K562 (cell line): ENCODE results near the gene HARS2. TPM values are rescaled to one million over a fixed set of nuclear protein-coding genes. Genes with fewer than 3 reads are reported as not detected.

Experiments
- ARID1B ChIP-seq: fragments of 450-650 bp; IDR thresholded peaks from 2 replicates; pipeline ENCODE4 v1.6.1; 2016; ENCODE audit warnings: antibody characterized with exemption, mild to moderate bottlenecking, inconsistent platforms
- ASH1L ChIP-seq: fragments of 450-650 bp; IDR thresholded peaks from 2 replicates; pipeline ENCODE4 v1.6.1; 2018; ENCODE audit warnings: borderline replicate concordance, mild to moderate bottlenecking, low read depth; ENCODE audit not compliant: partially characterized antibody
- DEAF1 ChIP-seq: fragments of 450-650 bp; formaldehyde crosslinking; IDR thresholded peaks from 2 replicates; pipeline ENCODE4 v1.4.0; 2020; ENCODE audit warnings: mild to moderate bottlenecking, moderate library complexity
- ERF ChIP-seq: fragments of 450-650 bp; formaldehyde crosslinking; IDR thresholded peaks from 2 replicates; pipeline ENCODE4 v1.4.0; 2020; ENCODE audit warnings: mild to moderate bottlenecking, mixed read lengths
- ESRRB ChIP-seq: fragments of 250-450 bp; sonication (Bioruptor Pico); IDR thresholded peaks from 2 replicates; pipeline ENCODE4 v1.5.0; 2020; ENCODE audit warnings: mild to moderate bottlenecking, moderate library complexity, borderline replicate concordance
- FOXM1 ChIP-seq, 2 experiments: fragments of 450-650 bp in 1 of 2; sonication (generic) in 1 of 2; formaldehyde crosslinking in 1 of 2; IDR thresholded peaks; 2 replicates each; pipeline versions ENCODE4 v1.6.1 to v1.9.0; 2017 to 2022; ENCODE audit warnings: low read depth in 2 of 2, mild to moderate bottlenecking in 2 of 2, missing genetic modification reagents in 1 of 2, moderate library complexity in 1 of 2
- GMEB1 ChIP-seq: fragments of 250-450 bp; sonication (Bioruptor Pico); IDR thresholded peaks from 2 replicates; pipeline ENCODE4 v1.4.0; 2020; ENCODE audit warnings: mild to moderate bottlenecking
- HEY1 ChIP-seq: fragments of 250-450 bp; sonication (Bioruptor Pico); IDR thresholded peaks from 2 replicates; pipeline ENCODE4 v1.5.0; 2020; ENCODE audit warnings: mild to moderate bottlenecking, moderate library complexity, borderline replicate concordance
- HNRNPL ChIP-seq: fragments of 200-400 bp; formaldehyde crosslinking; IDR thresholded peaks from 2 replicates; pipeline ENCODE4 v1.6.1; 2017; ENCODE audit warnings: low read depth, mild to moderate bottlenecking, low read length
- IRF2 ChIP-seq: sonication (generic); formaldehyde crosslinking; IDR thresholded peaks from 2 replicates; pipeline ENCODE4 v1.8.1; 2022; ENCODE audit warnings: mild to moderate bottlenecking, missing genetic modification reagents
- NFIC ChIP-seq: fragments of 450-650 bp; IDR thresholded peaks from 2 replicates; pipeline ENCODE4 v1.6.1; 2017; ENCODE audit warnings: mild to moderate bottlenecking, inconsistent platforms
- PCBP2 ChIP-seq: fragments of 200-400 bp; formaldehyde crosslinking; IDR thresholded peaks from 2 replicates; pipeline ENCODE4 v1.6.1; 2018; ENCODE audit warnings: low read length, low read depth, mild to moderate bottlenecking, moderate library complexity; ENCODE audit not compliant: poor library complexity, severe bottlenecking
- PHF8 ChIP-seq: fragments of 200-600 bp; sonication (generic); IDR thresholded peaks from 2 replicates; pipeline ENCODE4 v1.6.1; 2012; ENCODE audit warnings: mixed run types, mild to moderate bottlenecking, inconsistent platforms, low read length, moderate library complexity, borderline replicate concordance
- RBM14 ChIP-seq: fragments of 200-400 bp; formaldehyde crosslinking; IDR thresholded peaks from 2 replicates; pipeline ENCODE4 v1.6.1; 2018; ENCODE audit warnings: low read depth, mild to moderate bottlenecking, low read length, moderate library complexity, borderline replicate concordance; ENCODE audit not compliant: insufficient read depth
- RBM22 ChIP-seq: fragments of 200-400 bp; formaldehyde crosslinking; IDR thresholded peaks from 2 replicates; pipeline ENCODE4 v1.6.1; 2018; ENCODE audit warnings: low read length, low read depth; ENCODE audit not compliant: poor library complexity, severe bottlenecking
- RBM39 ChIP-seq: fragments of 200-400 bp; formaldehyde crosslinking; optimal IDR thresholded peaks from 2 replicates; pipeline ENCODE3; 2018; ENCODE audit warnings: low read depth, low read length
- SRF ChIP-seq, 2 experiments: fragments of 250-450, 450-650 bp in 1 of 2; sonication (Bioruptor Pico) in 1 of 2; sonication (generic) in 1 of 2; formaldehyde crosslinking; IDR thresholded peaks; 2 replicates each; pipeline versions ENCODE4 v1.5.0 to v1.5.1; 2020 to 2022; ENCODE audit warnings: mild to moderate bottlenecking in 1 of 2, missing genetic modification reagents in 1 of 2
- THRA ChIP-seq: fragments of 450-650 bp; IDR thresholded peaks from 2 replicates; pipeline ENCODE4 v1.6.1; 2017; ENCODE audit warnings: mild to moderate bottlenecking, moderate library complexity
- ZNF253 ChIP-seq: fragments of 250-450 bp; sonication (Bioruptor Pico); conservative IDR thresholded peaks from 2 replicates; pipeline ENCODE4 v1.6.1; 2021; ENCODE audit warnings: mild to moderate bottlenecking
- ZNF3 ChIP-seq: fragments of 250-450 bp; sonication (Bioruptor Pico); IDR thresholded peaks from 2 replicates; pipeline ENCODE4 v1.5.0; 2021; ENCODE audit warnings: mild to moderate bottlenecking, moderate library complexity
- ZNF354B ChIP-seq: fragments of 250-450 bp; sonication (Bioruptor Pico); IDR thresholded peaks from 2 replicates; pipeline ENCODE4 v1.4.0; 2020
- ZNF384 ChIP-seq: IDR thresholded peaks from 2 replicates; pipeline ENCODE4 v1.6.1; 2012; ENCODE audit warnings: low read depth, low read length, improper control_type of control experiment
- ZNF395 ChIP-seq: fragments of 200-800 bp; sonication (Bioruptor generic); IDR thresholded peaks from 2 replicates; pipeline ENCODE4 v1.6.1; 2017; ENCODE audit warnings: missing genetic modification characterization, missing compliant biosample characterization
- ZNF696 ChIP-seq: fragments of 250-450 bp; sonication (Bioruptor Pico); conservative IDR thresholded peaks from 2 replicates; pipeline ENCODE4 v1.4.0; 2020; ENCODE audit warnings: mild to moderate bottlenecking, moderate library complexity
- polyA plus RNA-seq, 8 experiments: library from polyadenylated mRNA; depleted of rRNA in 4 of 8; stranded (reverse) in 5 of 8; unstranded in 3 of 8; fragments of >200 nt; fragmentation: Nextera tagmentation in 2 of 8; fragmentation: Illumina TruSeq in 1 of 8; extraction: Ambion mirVana in 2 of 8; extraction: Trizol in 1 of 8; gene quantifications; 2 replicates each; pipeline versions ENCODE4 v1.2.1 to v1.2.3, GENCODE V29; 2011 to 2014; ENCODE audit warnings: inconsistent platforms in 1 of 8, missing spikeins in 1 of 8
- total RNA-seq, 7 experiments: library from RNA; depleted of rRNA in 6 of 7; stranded (reverse); fragments of >200 nt in 6 of 7; fragmentation: Illumina TruSeq in 2 of 7; extraction: Trizol in 2 of 7; gene quantifications; 2 replicates each; pipeline versions ENCODE4 v1.2.1 to v1.2.3, GENCODE V29; 2011 to 2021; ENCODE audit warnings: low replicate concordance in 1 of 7

Gene HARS2
- total and polyA plus RNA-seq, 9 of the 15 experiments (the other 6 are each of a cell fraction or from before 2014, with no cell fraction given): 8.5 to 41.6 (median 27.1) TPM

- no peak for TF ChIP-seq RBM39
- no peak for TF ChIP-seq ZNF395 (CRISPR knock-in tag)
- no peak for TF ChIP-seq ZNF253 (CRISPR knock-in tag)
- no peak for TF ChIP-seq ESRRB (CRISPR knock-in tag)
- TF ChIP-seq ZNF3 (CRISPR knock-in tag): no peak
- TF ChIP-seq ARID1B: peak; percentile 75
- TF ChIP-seq HNRNPL: no peak
- no peak for TF ChIP-seq PCBP2
- no peak for TF ChIP-seq RBM22
- TF ChIP-seq FOXM1 (IDR thresholded peaks at IDR 0.05; ENCODE audit: low read depth): peak; percentile 30; the same call in 1 of the 2 replicates
- no peak for TF ChIP-seq FOXM1 (CRISPR knock-in tag; IDR thresholded peaks at IDR 0.05; ENCODE audit: low read depth)
- TF ChIP-seq PHF8: no peak
- no peak for TF ChIP-seq GMEB1 (CRISPR knock-in tag)
- TF ChIP-seq NFIC: peak; percentile 49
- no peak for TF ChIP-seq IRF2 (CRISPR knock-in tag)
- TF ChIP-seq THRA: no peak
- no peak for TF ChIP-seq ASH1L
- no peak for TF ChIP-seq ERF (CRISPR knock-in tag)
- no peak for TF ChIP-seq ZNF384
- TF ChIP-seq SRF (CRISPR knock-in tag; IDR thresholded peaks at IDR 0.05): no peak
- TF ChIP-seq RBM14: no peak
- no peak for TF ChIP-seq DEAF1 (CRISPR knock-in tag)
- TF ChIP-seq ZNF696 (CRISPR knock-in tag): no peak
- no peak for TF ChIP-seq HEY1 (CRISPR knock-in tag)
- TF ChIP-seq ZNF354B (CRISPR knock-in tag): no peak
Measured at GRCh38 chr5:140678993-140679392, 12.3 kb upstream of the HARS2 start (continued).
